ENCODE results near the gene DHX35. TPM values are rescaled to one million over a fixed set of nuclear protein-coding genes. Genes with fewer than 3 reads are reported as not detected.

The DHX35 gene
- total and polyA plus RNA-seq, 10 of the 15 experiments (the other 5 are each of a cell fraction or from before 2014, with no cell fraction given) = 4.3 to 21.6 (median 14.9) TPM

DNA sequence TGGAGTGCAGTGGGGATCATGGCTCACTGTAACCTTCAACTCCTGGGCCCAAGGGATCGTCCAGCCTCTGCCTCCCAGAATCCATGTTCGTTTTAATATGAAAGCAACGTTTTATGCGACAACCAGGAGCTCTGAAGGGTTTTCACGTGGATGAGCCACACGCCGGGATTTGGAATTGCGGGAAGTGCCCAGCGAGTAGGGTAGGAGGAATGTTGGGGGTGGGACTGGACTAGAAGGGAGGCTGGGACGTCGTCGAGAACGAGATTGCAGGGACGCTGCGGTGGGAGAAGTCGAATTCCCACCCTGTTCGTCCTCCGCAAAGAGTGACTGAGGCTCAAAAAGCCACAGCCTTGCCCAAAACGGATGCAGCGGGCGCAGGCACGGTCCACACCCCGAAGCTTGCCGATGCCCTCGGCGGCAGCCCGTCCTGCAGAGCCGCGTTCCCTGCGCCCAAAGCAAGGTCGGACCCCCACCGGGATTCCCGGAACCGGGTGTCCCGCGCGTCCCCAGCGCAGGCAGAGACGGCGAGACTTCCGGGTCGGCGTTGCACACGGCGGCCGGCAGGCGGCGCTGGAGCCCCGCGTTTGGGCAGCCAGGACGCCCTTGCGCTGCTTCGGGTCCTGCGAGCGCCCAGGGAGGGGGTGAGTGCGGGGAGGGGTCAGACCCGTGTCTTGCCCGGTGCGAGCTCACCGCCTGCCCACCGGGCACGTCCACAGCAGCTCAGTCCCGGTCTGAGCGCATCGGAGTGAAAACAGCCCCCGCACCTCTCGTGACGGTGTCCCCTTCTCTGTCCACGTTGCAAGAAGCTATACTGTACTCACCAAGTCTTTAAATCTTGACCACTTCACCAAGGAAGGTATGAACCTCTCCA lies 87.8 kb downstream of the DHX35 start:
- intact Hi-C loops (cut with micrococcal nuclease; ENCODE audit: unreplicated experiment) = loop anchor here (1.0 to 10.0 kb wide), 3 partner anchors 31 to 295 kb away; partner anchors contain the start of gene DHX35
- peak overlapping the region; percentile 75 for H3K4me3 ChIP-seq
- SMC1A ChIA-PET (ENCODE audit: uncharacterized antibody, unreplicated experiment) = interaction anchor here (0.6 to 6.9 kb wide), 20 partner anchors 10 to 824 kb away, joined by 3 to 61 read pairs (median 4); partner anchors contain the start of genes DHX35 and FAM83D
- peak overlapping the region; percentile 84 for H3K4me2 ChIP-seq (ENCODE audit: control insufficient read depth, insufficient read depth)
- FAIRE-seq = no peak
- CTCF ChIA-PET = interaction anchor here (0.6 to 8.4 kb wide), 61 partner anchors 8 to 1914 kb away, joined by 3 to 182 read pairs (median 4); partner anchors contain the start of genes DHX35 and FAM83D
- H3K27me3 ChIP-seq (replicated peaks in 1 of 2; ENCODE audit: control insufficient read depth in 2 of 2, insufficient read depth in 2 of 2, low read length in 1 of 2) = no peaks in the 10 kb centered on the region
- H3K36me3 ChIP-seq (ENCODE audit: control insufficient read depth in 2 of 2, insufficient read depth in 2 of 2, low read length in 1 of 2) = no peaks in the 10 kb centered on the region
- peaks cover 4% of the 10 kb centered on the region; the same call in 1 of the 2 replicates for H3K4me1 ChIP-seq (ENCODE audit: control insufficient read depth, insufficient read depth, low read length)
- H4K20me1 ChIP-seq (ENCODE audit: control insufficient read depth, insufficient read depth) = no peaks in the 10 kb centered on the region
- ATAC-seq = peak; percentile 93
- no peaks in the 10 kb centered on the region for H3K79me2 ChIP-seq (ENCODE audit: control insufficient read depth, insufficient read depth, low read length)
- H3K9me3 ChIP-seq (replicated peaks; ENCODE audit: control insufficient read depth, insufficient read depth, low read length) = no peaks in the 10 kb centered on the region
- WGBS (ENCODE audit: insufficient coverage, insufficient replicate concordance, low lambda C conversion rate, missing lambda C conversion rate) = 3% methylated on average over 64 of the region's 69 CpGs
- POLR2A ChIA-PET = interaction anchor here (0.7 to 1.6 kb wide), 5 partner anchors 31 to 124 kb away, joined by 3 to 7 read pairs (median 3); partner anchors contain the start of gene FAM83D
- H2AFZ ChIP-seq (ENCODE audit: control insufficient read depth, low read depth, low read length) = peak overlapping the region; percentile 97
- H3K27ac ChIP-seq (ENCODE audit: control insufficient read depth, insufficient read depth) = 0 out of 2 replicates have a peak overlapping the region, but pooled peaks have one; percentile 33
- in situ Hi-C loops (cut with MboI) = loop anchor here (5.0 kb wide), 2 partner anchors 128 to 403 kb away; no protein-coding TSS in a partner anchor
- peak; percentile 21 for DNase-seq (ENCODE audit: low read depth, low spot score)
- BruUV-seq (replicated peaks) = no TSS peak
- peak overlapping the region; percentile 82 for H3K9ac ChIP-seq (ENCODE audit: control insufficient read depth, insufficient read depth, low read length)
- RAD21 ChIA-PET (ENCODE audit: unreplicated experiment) = interaction anchor here (0.6 to 7.6 kb wide), 23 partner anchors 11 to 824 kb away, joined by 3 to 91 read pairs (median 5); partner anchors contain the start of genes DHX35 and FAM83D
- TF ChIP-seq IKZF1 (conservative IDR thresholded peaks at IDR 0.05) (peak; percentile 91), HDGF (IDR thresholded peaks at IDR 0.05) (no peak; the same call in 1 of the 2 replicates), TCF3 (IDR thresholded peaks at IDR 0.05; ENCODE audit: borderline replicate concordance, insufficient read depth, low read depth, low read length) (0 out of 2 replicates have a peak, but pooled peaks have one; percentile 42), EZH2 (IDR thresholded peaks at IDR 0.05; ENCODE audit: borderline replicate concordance, control insufficient read depth, low read depth, low read length) (no peak), SREBF2 (IDR thresholded peaks at IDR 0.05; ENCODE audit: low read length) (no peak), TCF7 (IDR thresholded peaks at IDR 0.05; ENCODE audit: borderline replicate concordance) (no peak), RB1 (IDR thresholded peaks at IDR 0.05; ENCODE audit: borderline replicate concordance) (peak; percentile 94), ZNF274 (IDR thresholded peaks at IDR 0.05; ENCODE audit: insufficient read depth, insufficient read length) (no peak), CREM (IDR thresholded peaks at IDR 0.05; ENCODE audit: low read depth) (0 out of 2 replicates have a peak, but pooled peaks have one; percentile 39), CBFB (IDR thresholded peaks at IDR 0.05; ENCODE audit: low read depth) (no peak), POLR2AphosphoS5 (IDR thresholded peaks at IDR 0.05; ENCODE audit: low read length) (peak; percentile 58; the same call in 1 of the 2 replicates)
- TF ChIP-seq, protein P1, sequence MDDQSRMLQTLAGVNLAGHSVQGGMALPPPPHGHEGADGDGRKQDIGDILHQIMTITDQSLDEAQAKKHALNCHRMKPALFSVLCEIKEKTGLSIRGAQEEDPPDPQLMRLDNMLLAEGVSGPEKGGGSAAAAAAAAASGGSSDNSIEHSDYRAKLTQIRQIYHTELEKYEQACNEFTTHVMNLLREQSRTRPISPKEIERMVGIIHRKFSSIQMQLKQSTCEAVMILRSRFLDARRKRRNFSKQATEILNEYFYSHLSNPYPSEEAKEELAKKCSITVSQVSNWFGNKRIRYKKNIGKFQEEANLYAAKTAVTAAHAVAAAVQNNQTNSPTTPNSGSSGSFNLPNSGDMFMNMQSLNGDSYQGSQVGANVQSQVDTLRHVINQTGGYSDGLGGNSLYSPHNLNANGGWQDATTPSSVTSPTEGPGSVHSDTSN (IDR thresholded peaks at IDR 0.05; ENCODE audit: insufficient replicate concordance, low read depth, low read length) = no peak
- TF ChIP-seq, protein P2, sequence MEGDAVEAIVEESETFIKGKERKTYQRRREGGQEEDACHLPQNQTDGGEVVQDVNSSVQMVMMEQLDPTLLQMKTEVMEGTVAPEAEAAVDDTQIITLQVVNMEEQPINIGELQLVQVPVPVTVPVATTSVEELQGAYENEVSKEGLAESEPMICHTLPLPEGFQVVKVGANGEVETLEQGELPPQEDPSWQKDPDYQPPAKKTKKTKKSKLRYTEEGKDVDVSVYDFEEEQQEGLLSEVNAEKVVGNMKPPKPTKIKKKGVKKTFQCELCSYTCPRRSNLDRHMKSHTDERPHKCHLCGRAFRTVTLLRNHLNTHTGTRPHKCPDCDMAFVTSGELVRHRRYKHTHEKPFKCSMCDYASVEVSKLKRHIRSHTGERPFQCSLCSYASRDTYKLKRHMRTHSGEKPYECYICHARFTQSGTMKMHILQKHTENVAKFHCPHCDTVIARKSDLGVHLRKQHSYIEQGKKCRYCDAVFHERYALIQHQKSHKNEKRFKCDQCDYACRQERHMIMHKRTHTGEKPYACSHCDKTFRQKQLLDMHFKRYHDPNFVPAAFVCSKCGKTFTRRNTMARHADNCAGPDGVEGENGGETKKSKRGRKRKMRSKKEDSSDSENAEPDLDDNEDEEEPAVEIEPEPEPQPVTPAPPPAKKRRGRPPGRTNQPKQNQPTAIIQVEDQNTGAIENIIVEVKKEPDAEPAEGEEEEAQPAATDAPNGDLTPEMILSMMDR (IDR thresholded peaks at IDR 0.05 in 2 of 3, conservative IDR thresholded peaks at IDR 0.05 in 1 of 3; ENCODE audit: control insufficient read depth in 2 of 3, extremely low read depth in 1 of 3, insufficient read depth in 1 of 3, low read depth in 3 of 3, low read length in 3 of 3) = peak; percentile 99; a peak in 5 of 6 replicates
- TF ChIP-seq, protein P3, sequence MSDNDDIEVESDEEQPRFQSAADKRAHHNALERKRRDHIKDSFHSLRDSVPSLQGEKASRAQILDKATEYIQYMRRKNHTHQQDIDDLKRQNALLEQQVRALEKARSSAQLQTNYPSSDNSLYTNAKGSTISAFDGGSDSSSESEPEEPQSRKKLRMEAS (IDR thresholded peaks at IDR 0.05; ENCODE audit: low read depth, low read length) = peak; percentile 12; the same call in 1 of the 2 replicates
- TF ChIP-seq, protein P4, sequence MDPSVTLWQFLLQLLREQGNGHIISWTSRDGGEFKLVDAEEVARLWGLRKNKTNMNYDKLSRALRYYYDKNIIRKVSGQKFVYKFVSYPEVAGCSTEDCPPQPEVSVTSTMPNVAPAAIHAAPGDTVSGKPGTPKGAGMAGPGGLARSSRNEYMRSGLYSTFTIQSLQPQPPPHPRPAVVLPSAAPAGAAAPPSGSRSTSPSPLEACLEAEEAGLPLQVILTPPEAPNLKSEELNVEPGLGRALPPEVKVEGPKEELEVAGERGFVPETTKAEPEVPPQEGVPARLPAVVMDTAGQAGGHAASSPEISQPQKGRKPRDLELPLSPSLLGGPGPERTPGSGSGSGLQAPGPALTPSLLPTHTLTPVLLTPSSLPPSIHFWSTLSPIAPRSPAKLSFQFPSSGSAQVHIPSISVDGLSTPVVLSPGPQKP (IDR thresholded peaks at IDR 0.05; ENCODE audit: low read depth, low read length) = peak; percentile 48
